Pancreas (tissue), 10 donors: ENCODE results near the gene SPANXN4. TPM values are rescaled to one million over a fixed set of nuclear protein-coding genes. Genes with fewer than 3 reads are reported as not detected.

Experiments used
- ATAC-seq, 4 donors: fragments of 200-7000 bp; cut with Tn5 transposase; one replicate each; pipeline versions ENCODE4 v1.8.0 to v1.9.1; 2020; ENCODE audit warnings: mild to moderate bottlenecking in 4 of 4, moderate library complexity in 4 of 4
- DNase-seq, 6 donors: peaks; one replicate each; pipeline ENCODE4 v3.0.0-alpha.2; 2020
- FAIRE-seq: peaks from 2 replicates; lab custom pipeline; 2012; peaks lifted over from hg19 to GRCh38; lab: Jason Lieb, UNC
- H3K27ac ChIP-seq, 4 donors: fragments of 200-600 bp; sonication (generic); 1 replicate in 3 of 4; 2 replicates in 1 of 4; pipeline versions ENCODE4 v1.5.0 to v1.8.0; 2020
- H3K27me3 ChIP-seq, 4 donors: fragments of 200-600 bp; one replicate each; pipeline ENCODE4 v1.8.0; 2021
- H3K36me3 ChIP-seq, 3 donors: fragments of 200-600 bp; sonication (generic) in 1 of 3; one replicate each; pipeline versions ENCODE4 v1.5.0 to v1.8.0; 2020 to 2021
- H3K4me1 ChIP-seq, 3 donors: fragments of 200-600 bp; one replicate each; pipeline ENCODE4 v1.8.0; 2021
- H3K4me3 ChIP-seq, 4 donors: fragments of 200-600 bp; sonication (generic) in 2 of 4; one replicate each; pipeline versions ENCODE4 v1.5.0 to v1.8.0; 2020 to 2021
- H3K9me3 ChIP-seq, 4 donors: fragments of 200-600 bp; one replicate each; pipeline ENCODE4 v1.8.0; 2021
- WGBS, 2 donors: extraction: QIAGEN DNeasy Blood & Tissue Kit; methylation state at CpG; one replicate each; pipeline ENCODE4 v1.1.7; 2013; 5-methylcytosine and 5-hydroxymethylcytosine counted together
- intact Hi-C, 3 donors: fragments of 100-400 bp; cut with DNase I; formaldehyde crosslinking; loops; one replicate each; pipeline versions ENCODE4 v1.11.1 to v1.14.2; 2022
- polyA plus RNA-seq, 2 donors: library from polyadenylated mRNA; stranded (reverse); fragments of 200-250 nt; gene quantifications; one replicate each; pipeline ENCODE4 v1.2.3, GENCODE V29; 2013
- total RNA-seq, 6 donors: library from RNA; stranded (reverse); fragmentation: NEBNext Ultra II Directional in 4 of 6; extraction: Animal tissue kit (Norgen Biotek cat#: 25700) in 4 of 6; gene quantifications; one replicate each; pipeline versions ENCODE4 v1.2.1 to v1.2.4, GENCODE V29; 2021 to 2023
- TF ChIP-seq, protein P1 (sequence below), 4 donors: fragments of 200-600 bp; sonication (generic) in 3 of 4; IDR thresholded peaks; one replicate each; pipeline versions ENCODE4 v1.5.0 to v1.8.0; 2021; ENCODE audit warnings: antibody characterized with exemption in 4 of 4
- donor health status: healthy with polysubstance abuse.
- donor health status: DM: no; HTN: no; CAD: no; lungs with moderate emphysema.
- donor health status: DM: no; HTN: no; CAD: no.
- donor health status: control.
- donor health status: control.
- donor health status: Bipolar disorder and iron deficiency.
- donor health status: DM: yes; HTN: yes; CAD: no.
- donor health status: DM: no; HTN: no; CAD: no.
- donor health status: DM: no; HTN: no; CAD: no.
- donor health status: DM: yes; HTN: yes; CAD: no.

SPANXN4 gene
- total and polyA plus RNA-seq, 8 donors, result not detected

DNA sequence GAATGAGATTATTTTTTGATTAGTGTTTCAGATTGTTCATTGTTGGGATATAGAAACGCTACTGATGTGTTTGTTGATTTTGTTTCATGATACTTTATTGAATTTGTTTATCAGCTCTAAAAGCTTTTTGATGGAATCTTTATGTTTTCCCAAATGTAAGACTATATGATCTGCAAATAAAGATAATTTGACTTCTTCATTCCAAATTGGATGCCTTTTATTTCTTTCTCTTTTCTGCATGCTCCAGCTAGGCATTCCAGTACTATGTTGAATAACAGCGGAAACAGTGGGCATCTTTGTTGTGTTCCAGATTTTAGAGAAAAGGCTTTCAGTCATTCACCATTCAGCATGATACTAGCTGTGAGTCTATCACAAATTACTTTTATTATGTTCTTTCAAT, 21.8 kb downstream of the SPANXN4 start:
- Histone ChIP-seq H3K27me3 (no peaks in the 10 kb centered on the region), H3K36me3 (no peaks in the 10 kb centered on the region), H3K4me3 (no peak overlapping the region), H3K4me1 (no peaks in the 10 kb centered on the region), H3K27ac (no peak overlapping the region), H3K9me3 (no peaks in the 10 kb centered on the region)
- DNase-seq, result no peak
- TF ChIP-seq, protein P1, sequence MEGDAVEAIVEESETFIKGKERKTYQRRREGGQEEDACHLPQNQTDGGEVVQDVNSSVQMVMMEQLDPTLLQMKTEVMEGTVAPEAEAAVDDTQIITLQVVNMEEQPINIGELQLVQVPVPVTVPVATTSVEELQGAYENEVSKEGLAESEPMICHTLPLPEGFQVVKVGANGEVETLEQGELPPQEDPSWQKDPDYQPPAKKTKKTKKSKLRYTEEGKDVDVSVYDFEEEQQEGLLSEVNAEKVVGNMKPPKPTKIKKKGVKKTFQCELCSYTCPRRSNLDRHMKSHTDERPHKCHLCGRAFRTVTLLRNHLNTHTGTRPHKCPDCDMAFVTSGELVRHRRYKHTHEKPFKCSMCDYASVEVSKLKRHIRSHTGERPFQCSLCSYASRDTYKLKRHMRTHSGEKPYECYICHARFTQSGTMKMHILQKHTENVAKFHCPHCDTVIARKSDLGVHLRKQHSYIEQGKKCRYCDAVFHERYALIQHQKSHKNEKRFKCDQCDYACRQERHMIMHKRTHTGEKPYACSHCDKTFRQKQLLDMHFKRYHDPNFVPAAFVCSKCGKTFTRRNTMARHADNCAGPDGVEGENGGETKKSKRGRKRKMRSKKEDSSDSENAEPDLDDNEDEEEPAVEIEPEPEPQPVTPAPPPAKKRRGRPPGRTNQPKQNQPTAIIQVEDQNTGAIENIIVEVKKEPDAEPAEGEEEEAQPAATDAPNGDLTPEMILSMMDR (IDR thresholded peaks at IDR 0.05), result no peak
- 35 to 49% methylated on average over 2 of the region's 2 CpGs for WGBS, 2 donors
- intact Hi-C loops, result no loop called here
- ATAC-seq, result no peak
- FAIRE-seq, result no peak

DNA sequence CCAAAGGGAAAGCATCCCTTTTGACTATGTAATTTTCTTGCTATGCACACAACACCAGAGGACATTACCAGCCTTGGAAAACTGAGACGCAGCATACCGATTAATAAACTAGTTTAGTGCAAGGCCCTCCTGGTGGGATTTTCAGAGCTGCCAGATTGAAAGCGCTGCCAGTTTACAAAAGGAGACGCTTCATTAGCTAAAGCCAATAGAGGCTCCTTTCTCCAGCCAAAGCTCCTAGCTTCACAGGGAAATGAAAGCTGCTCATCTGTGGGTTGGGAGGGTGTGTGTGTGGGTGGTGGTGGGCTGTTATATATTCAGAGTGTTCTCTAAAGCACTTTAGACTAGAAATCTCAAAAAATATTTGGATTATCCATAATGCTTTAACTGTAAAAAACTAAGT, 32.4 kb downstream of the SPANXN4 start:
- TF ChIP-seq, protein P1 (IDR thresholded peaks at IDR 0.05), result no peak
- no peaks in the 10 kb centered on the region for H3K9me3 ChIP-seq
- WGBS, 2 donors, result 51 to 55% methylated on average over 4 of the region's 4 CpGs
- no peaks in the 10 kb centered on the region for H3K36me3 ChIP-seq
- intact Hi-C loops, result no loop called here
- no peak for DNase-seq
- H3K4me1 ChIP-seq, result no peaks in the 10 kb centered on the region
- H3K27ac ChIP-seq, result no peak overlapping the region
- no peak overlapping the region for H3K4me3 ChIP-seq
- no peak for ATAC-seq
- no peak for FAIRE-seq
- H3K27me3 ChIP-seq, result peaks cover 0 to 4% (median 0%) of the 10 kb centered on the region in 4 donors

DNA sequence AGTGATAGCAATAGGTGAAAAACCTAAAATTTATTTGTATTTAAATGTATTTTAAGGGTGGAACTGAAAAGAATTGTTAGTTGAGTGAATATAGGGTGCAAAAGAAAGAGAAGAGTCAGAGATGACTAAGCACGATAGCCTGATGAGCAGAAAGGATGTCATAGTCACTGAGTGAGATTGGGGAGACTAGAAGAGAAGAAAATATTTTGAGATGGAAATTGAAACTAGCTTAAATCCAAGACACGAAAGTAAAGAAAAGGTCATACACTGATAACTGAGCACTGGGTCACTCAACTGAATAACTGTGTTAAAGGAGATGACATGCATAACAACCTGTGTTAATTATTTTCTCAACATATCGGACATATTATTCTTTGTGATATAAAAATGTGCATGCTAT, 55.5 kb downstream of the SPANXN4 start:
- 77 to 80% methylated on average over 3 of the region's 3 CpGs for WGBS, 2 donors
- DNase-seq (no peak), FAIRE-seq (no peak), ATAC-seq (no peak)
- no peak overlapping the region for H3K27ac ChIP-seq
- H3K4me3 ChIP-seq, result no peak overlapping the region
- H3K36me3 ChIP-seq, result no peaks in the 10 kb centered on the region
- no peaks in the 10 kb centered on the region for H3K27me3 ChIP-seq
- intact Hi-C loops, result no loop called here
- no peaks in the 10 kb centered on the region for H3K9me3 ChIP-seq
- H3K4me1 ChIP-seq, result no peaks in the 10 kb centered on the region
- TF ChIP-seq, protein P1 (IDR thresholded peaks at IDR 0.05), result no peak

DNA sequence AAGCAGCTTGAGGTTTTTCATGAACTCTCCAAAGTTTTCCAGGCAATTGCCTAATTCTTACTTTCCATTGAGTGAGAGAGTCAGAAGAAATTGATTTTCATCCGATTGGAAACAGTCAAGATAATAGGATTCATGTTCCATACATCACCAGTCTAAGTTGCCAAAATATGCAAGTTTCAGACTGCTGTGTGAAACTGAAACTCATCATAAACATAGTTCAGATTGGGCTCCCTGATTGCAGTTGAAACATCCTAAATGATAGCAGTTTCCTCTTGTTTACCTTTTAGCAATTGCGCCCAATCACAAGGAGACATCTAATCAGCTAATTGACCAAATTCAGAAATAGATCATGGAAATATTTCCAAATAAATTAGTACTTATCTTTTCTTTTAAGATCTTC, 56.8 kb downstream of the SPANXN4 start:
- H3K27me3 ChIP-seq, result no peaks in the 10 kb centered on the region
- no peak overlapping the region for H3K27ac ChIP-seq
- no peaks in the 10 kb centered on the region for H3K9me3 ChIP-seq
- TF ChIP-seq, protein P1 (IDR thresholded peaks at IDR 0.05), result no peak
- no peak overlapping the region for H3K4me3 ChIP-seq
- intact Hi-C loops, result no loop called here
- ATAC-seq, result no peak
- 66 to 67% methylated on average over 2 of the region's 2 CpGs for WGBS, 2 donors
- H3K4me1 ChIP-seq, result no peaks in the 10 kb centered on the region
- H3K36me3 ChIP-seq, result no peaks in the 10 kb centered on the region
- no peak for DNase-seq
- no peak for FAIRE-seq
